ENCODE results near the gene UGT1A7. TPM values are rescaled to one million over a fixed set of nuclear protein-coding genes. Genes with fewer than 3 reads are reported as not detected.

Gene UGT1A7
- total RNA-seq, 1 experiment from 2014 or later = not detected

GRCh38 chr2:233760043-233760442 lies 78.3 kb downstream of the UGT1A7 start, which contains the start of gene UGT1A1:
UGT1A1 (plus strand) TSS chr2:233760270; CDS start chr2:233760288, 18 bp downstream.
- no peak for DNase-seq (ENCODE audit: unreplicated experiment)
- Mint-ChIP-seq H3K36me3 (ENCODE audit: insufficient read depth, unreplicated experiment) (no peaks in the 10 kb centered on the region), H3K9me3 (ENCODE audit: unreplicated experiment) (no peaks in the 10 kb centered on the region), H3K27me3 (ENCODE audit: insufficient read depth, unreplicated experiment) (no peaks in the 10 kb centered on the region), H3K4me3 (ENCODE audit: unreplicated experiment) (no peak within 1 kb of the TSS), H3K27ac (ENCODE audit: low read depth, unreplicated experiment) (no peak within 1 kb of the TSS), H3K4me1 (ENCODE audit: insufficient read depth, unreplicated experiment) (peaks cover 15% of the 10 kb centered on the region)
- ChIA-PET CTCF (interaction anchor here (0.8 to 1.9 kb wide), 2 partner anchors 48 to 102 kb away, joined by 3 to 4 read pairs; no protein-coding TSS in a partner anchor), POLR2A (no interaction called here)
- no TSS peak for BruUV-seq (replicated peaks)
- intact Hi-C loops (cut with micrococcal nuclease) = no loop called here
- no peak for TF ChIP-seq CTCF (IDR thresholded peaks at IDR 0.05; ENCODE audit: unreplicated experiment)

- BruUV-seq (replicated peaks) = no TSS peak
- Mint-ChIP-seq H3K4me3 (ENCODE audit: unreplicated experiment) (no peak overlapping the region), H3K36me3 (ENCODE audit: insufficient read depth, unreplicated experiment) (no peaks in the 10 kb centered on the region), H3K27me3 (ENCODE audit: insufficient read depth, unreplicated experiment) (no peaks in the 10 kb centered on the region), H3K27ac (ENCODE audit: low read depth, unreplicated experiment) (peak overlapping the region; percentile 33), H3K4me1 (ENCODE audit: insufficient read depth, unreplicated experiment) (peaks cover 15% of the 10 kb centered on the region), H3K9me3 (ENCODE audit: unreplicated experiment) (no peaks in the 10 kb centered on the region)
- TF ChIP-seq CTCF (IDR thresholded peaks at IDR 0.05; ENCODE audit: unreplicated experiment) = no peak
- intact Hi-C loops (cut with micrococcal nuclease) = no loop called here
- peak; percentile 10 for DNase-seq (ENCODE audit: unreplicated experiment)
- ChIA-PET CTCF (interaction anchor here (1.9 kb wide), 1 partner anchor 50 kb away, joined by 4 read pairs; no protein-coding TSS in a partner anchor), POLR2A (interaction anchor here (0.6 to 1.1 kb wide), 4 partner anchors 9 to 1145 kb away, joined by 3 to 4 read pairs (median 3); no protein-coding TSS in a partner anchor)
Measured at GRCh38 chr2:233761040-233761769, 79.5 kb downstream of the UGT1A7 start.

- intact Hi-C loops (cut with micrococcal nuclease) = no loop called here
- H3K27ac Mint-ChIP-seq (ENCODE audit: low read depth, unreplicated experiment) = no peak overlapping the region
- CTCF ChIA-PET = no interaction called here
- no peaks in the 10 kb centered on the region for H3K9me3 Mint-ChIP-seq (ENCODE audit: unreplicated experiment)
- POLR2A ChIA-PET = interaction anchor here (0.7 to 1.3 kb wide), 2 partner anchors 12 to 1982 kb away, joined by 3 read pairs; no protein-coding TSS in a partner anchor
- peaks cover 15% of the 10 kb centered on the region for H3K4me1 Mint-ChIP-seq (ENCODE audit: insufficient read depth, unreplicated experiment)
- H3K27me3 Mint-ChIP-seq (ENCODE audit: insufficient read depth, unreplicated experiment) = no peaks in the 10 kb centered on the region
- H3K4me3 Mint-ChIP-seq (ENCODE audit: unreplicated experiment) = no peak overlapping the region
- TF ChIP-seq CTCF (IDR thresholded peaks at IDR 0.05; ENCODE audit: unreplicated experiment) = no peak
- no peaks in the 10 kb centered on the region for H3K36me3 Mint-ChIP-seq (ENCODE audit: insufficient read depth, unreplicated experiment)
- no TSS peak for BruUV-seq (replicated peaks)
- DNase-seq (ENCODE audit: unreplicated experiment) = peak; percentile 26
Measured at GRCh38 chr2:233764264-233764663, 82.6 kb downstream of the UGT1A7 start.

- no peaks in the 10 kb centered on the region for H3K27me3 Mint-ChIP-seq (ENCODE audit: insufficient read depth, unreplicated experiment)
- DNase-seq (ENCODE audit: unreplicated experiment) = no peak
- TF ChIP-seq CTCF (IDR thresholded peaks at IDR 0.05; ENCODE audit: unreplicated experiment) = no peak
- intact Hi-C loops (cut with micrococcal nuclease) = no loop called here
- no peaks in the 10 kb centered on the region for H3K36me3 Mint-ChIP-seq (ENCODE audit: insufficient read depth, unreplicated experiment)
- H3K27ac Mint-ChIP-seq (ENCODE audit: low read depth, unreplicated experiment) = no peak overlapping the region
- H3K4me1 Mint-ChIP-seq (ENCODE audit: insufficient read depth, unreplicated experiment) = peaks cover 15% of the 10 kb centered on the region
- BruUV-seq (replicated peaks) = no TSS peak
- CTCF ChIA-PET = no interaction called here
- POLR2A ChIA-PET = interaction anchor here (0.7 to 1.3 kb wide), 2 partner anchors 12 to 1981 kb away, joined by 3 read pairs; no protein-coding TSS in a partner anchor
- no peaks in the 10 kb centered on the region for H3K9me3 Mint-ChIP-seq (ENCODE audit: unreplicated experiment)
- H3K4me3 Mint-ChIP-seq (ENCODE audit: unreplicated experiment) = no peak overlapping the region
Measured at GRCh38 chr2:233764761-233765160, 83.1 kb downstream of the UGT1A7 start.
